K562 (cell line): ENCODE results near the gene ATP5MK. TPM values are rescaled to one million over a fixed set of nuclear protein-coding genes. Genes with fewer than 3 reads are reported as not detected.

Experiments
- ATAC-seq: fragments of 200-7000 bp; cut with Tn5 transposase; 3 replicates; pipeline ENCODE4 v1.9.1; 2020; ENCODE audit warnings: moderate library complexity
- BruUV-seq: library from RNA; stranded (reverse); fragments of 400-500 nt; replicated peaks from 2 replicates; lab custom pipeline; 2021; lab: Mats Ljungman, UMichigan
- CTCF ChIA-PET: fragments of 300-600 bp; formaldehyde crosslinking; extraction: SDS; loops from one replicate; lab custom pipeline; 2021; ENCODE audit warnings: low intra/inter-chr PET ratio; lab: Yijun Ruan, JAX
- POLR2A ChIA-PET: fragments of 300-600, 350-650 bp; sonication (Branson Sonifier 250); formaldehyde crosslinking; extraction: SDS; loops from one replicate; lab custom pipeline; 2021; ENCODE audit warnings: antibody characterized with exemption, inconsistent platforms; lab: Yijun Ruan, JAX
- DNase-seq, 4 experiments: peaks; one replicate each; pipeline versions ENCODE4 v3.0.0 to v3.0.0-alpha.2; 2011 to 2018; ENCODE audit warnings: low spot score in 3 of 4, mixed read lengths in 3 of 4; ENCODE audit errors: extremely low read depth in 1 of 4
- FAIRE-seq: peaks from 2 replicates; lab custom pipeline; 2011; peaks lifted over from hg19 to GRCh38; lab: Jason Lieb, UNC
- H2AFZ ChIP-seq: 2 replicates; pipeline ENCODE4 v1.6.0; 2011; ENCODE audit warnings: low read depth, low read length, control low read depth, inconsistent platforms
- H3K27ac ChIP-seq: fragments of 200-600 bp; 3 replicates; pipeline ENCODE4 v1.8.0; 2011; ENCODE audit warnings: low read depth, mild to moderate bottlenecking, control low read depth, inconsistent platforms, low read length, moderate library complexity, mixed read lengths; ENCODE audit errors: extremely low read depth
- H3K27me3 ChIP-seq, 2 experiments: fragments of 300-600 bp in 1 of 2; 2 replicates in 1 of 2; 3 replicates in 1 of 2; pipeline versions ENCODE4 v1.6.0 to v1.8.0; 2011; ENCODE audit warnings: inconsistent platforms in 2 of 2, low read length in 2 of 2, mild to moderate bottlenecking in 1 of 2, mixed read lengths in 1 of 2, moderate library complexity in 1 of 2; ENCODE audit not compliant: control insufficient read depth in 2 of 2, insufficient read depth in 2 of 2
- H3K36me3 ChIP-seq: fragments of 300-600 bp; 3 replicates; pipeline ENCODE4 v1.8.0; 2011; ENCODE audit warnings: mild to moderate bottlenecking, low read length, inconsistent platforms; ENCODE audit not compliant: control insufficient read depth, insufficient read depth
- H3K4me1 ChIP-seq, 2 experiments: fragments of 200-600 bp in 1 of 2; replicated peaks in 1 of 2; 2 replicates in 1 of 2; 3 replicates in 1 of 2; pipeline versions ENCODE4 v1.5.1 to v1.8.0; 2011; ENCODE audit warnings: inconsistent platforms in 2 of 2, low read length in 2 of 2, mild to moderate bottlenecking in 1 of 2, mixed read lengths in 1 of 2, moderate library complexity in 1 of 2; ENCODE audit not compliant: control insufficient read depth in 2 of 2, insufficient read depth in 2 of 2
- H3K4me2 ChIP-seq: 2 replicates; pipeline ENCODE4 v1.6.1; 2011; ENCODE audit warnings: low read length, control low read depth, inconsistent platforms, mixed read lengths; ENCODE audit not compliant: insufficient read depth
- H3K4me3 ChIP-seq: fragments of 200-600 bp; sonication (generic), shearing (Covaris generic); 2 replicates; pipeline ENCODE4 v1.5.1; 2016; ENCODE audit warnings: control low read depth, inconsistent platforms
- H3K79me2 ChIP-seq: fragments of 200-600 bp; 3 replicates; pipeline ENCODE4 v1.8.0; 2011; ENCODE audit warnings: low read length, inconsistent platforms; ENCODE audit not compliant: control insufficient read depth, insufficient read depth
- H3K9ac ChIP-seq, 2 experiments: 2 replicates each; pipeline versions ENCODE4 v1.6.0 to v1.6.1; 2011; ENCODE audit warnings: low read depth in 2 of 2, low read length in 2 of 2, control low read depth in 1 of 2, inconsistent platforms in 1 of 2, mild to moderate bottlenecking in 1 of 2, mixed read lengths in 1 of 2; ENCODE audit not compliant: insufficient read depth in 1 of 2
- H3K9me1 ChIP-seq: one replicate; pipeline ENCODE4 v1.6.0; 2011; ENCODE audit warnings: inconsistent platforms, mild to moderate bottlenecking, low read length, moderate library complexity; ENCODE audit not compliant: control insufficient read depth, insufficient read depth
- H3K9me3 ChIP-seq: replicated peaks from 2 replicates; pipeline ENCODE4 v1.5.1; 2011; ENCODE audit warnings: low read depth, low read length, inconsistent platforms; ENCODE audit not compliant: control insufficient read depth, insufficient read depth
- H4K20me1 ChIP-seq: replicated peaks from 2 replicates; pipeline ENCODE4 v1.6.1; 2011; ENCODE audit warnings: low read length, inconsistent platforms, mixed read lengths; ENCODE audit not compliant: control insufficient read depth, insufficient read depth
- CAMTA2 ChIP-seq: fragments of 250-450 bp; sonication (Bioruptor Pico); conservative IDR thresholded peaks from 2 replicates; pipeline ENCODE4 v1.5.1; 2022
- GTF2F1 ChIP-seq: IDR thresholded peaks from 2 replicates; pipeline ENCODE4 v1.6.1; 2011; ENCODE audit warnings: low read depth, low read length, improper control_type of control experiment
- SREBF1 ChIP-seq: fragments of 150-350 bp; IDR thresholded peaks from 2 replicates; pipeline ENCODE4 v1.6.1; 2014; ENCODE audit warnings: antibody characterized with exemption, low read depth, low read length, borderline replicate concordance
- THRAP3 ChIP-seq: fragments of 450-650 bp; IDR thresholded peaks from 2 replicates; pipeline ENCODE4 v1.6.1; 2016; ENCODE audit warnings: mild to moderate bottlenecking, inconsistent platforms, borderline replicate concordance
- U2AF1 ChIP-seq: fragments of 200-400 bp; formaldehyde crosslinking; optimal IDR thresholded peaks from 2 replicates; pipeline ENCODE3; 2017; ENCODE audit warnings: mild to moderate bottlenecking, low read depth, low read length, moderate library complexity
- WGBS: fragments of 100-300 bp; shearing (Covaris generic); methylation state at CpG from one replicate; pipeline ENCODE4 v1.1.6; 2016; ENCODE audit warnings: low coverage, mixed read lengths; ENCODE audit not compliant: insufficient coverage; ENCODE audit errors: missing lambda C conversion rate; 5-methylcytosine and 5-hydroxymethylcytosine counted together
- in situ Hi-C: fragments of 300-500 bp; cut with MboI; formaldehyde crosslinking; loops from 4 replicates; pipeline ENCODE4 v1.15.0; 2018; ENCODE audit warnings: inconsistent platforms, mixed read lengths
- intact Hi-C: fragments of 100-400 bp; cut with micrococcal nuclease; formaldehyde crosslinking; loops from 2 replicates; pipeline ENCODE4 v1.14.2; 2022
- polyA plus RNA-seq, 8 experiments: library from polyadenylated mRNA; depleted of rRNA in 4 of 8; stranded (reverse) in 5 of 8; unstranded in 3 of 8; fragments of >200 nt; fragmentation: Nextera tagmentation in 2 of 8; fragmentation: Illumina TruSeq in 1 of 8; extraction: Ambion mirVana in 2 of 8; extraction: Trizol in 1 of 8; gene quantifications; 2 replicates each; pipeline versions ENCODE4 v1.2.1 to v1.2.3, GENCODE V29; 2011 to 2014; ENCODE audit warnings: inconsistent platforms in 1 of 8, missing spikeins in 1 of 8
- total RNA-seq, 7 experiments: library from RNA; depleted of rRNA in 6 of 7; stranded (reverse); fragments of >200 nt in 6 of 7; fragmentation: Illumina TruSeq in 2 of 7; extraction: Trizol in 2 of 7; gene quantifications; 2 replicates each; pipeline versions ENCODE4 v1.2.1 to v1.2.3, GENCODE V29; 2011 to 2021; ENCODE audit warnings: low replicate concordance in 1 of 7
- TF ChIP-seq, protein P1 (sequence below), 3 experiments: IDR thresholded peaks in 2 of 3; conservative IDR thresholded peaks in 1 of 3; 2 replicates each; pipeline ENCODE4 v1.5.1; 2011 to 2012; ENCODE audit warnings: low read length in 3 of 3, mild to moderate bottlenecking in 3 of 3, control low read depth in 2 of 3, improper control_type of control experiment in 1 of 3, inconsistent platforms in 1 of 3, low read depth in 1 of 3, mixed read lengths in 1 of 3, moderate library complexity in 1 of 3; ENCODE audit not compliant: insufficient read depth in 2 of 3
- TF ChIP-seq, protein P2 (sequence below), 2 experiments: fragments of 450-650 bp; formaldehyde crosslinking in 1 of 2; IDR thresholded peaks; 2 replicates each; pipeline versions ENCODE4 v1.4.0 to v1.6.1; 2014 to 2020; ENCODE audit warnings: mild to moderate bottlenecking in 2 of 2, borderline replicate concordance in 1 of 2, low read depth in 1 of 2

ATP5MK gene
- total and polyA plus RNA-seq, 9 of the 15 experiments (the other 6 are each of a cell fraction or from before 2014, with no cell fraction given) = 182 to 1,810 (median 741) TPM

DNA sequence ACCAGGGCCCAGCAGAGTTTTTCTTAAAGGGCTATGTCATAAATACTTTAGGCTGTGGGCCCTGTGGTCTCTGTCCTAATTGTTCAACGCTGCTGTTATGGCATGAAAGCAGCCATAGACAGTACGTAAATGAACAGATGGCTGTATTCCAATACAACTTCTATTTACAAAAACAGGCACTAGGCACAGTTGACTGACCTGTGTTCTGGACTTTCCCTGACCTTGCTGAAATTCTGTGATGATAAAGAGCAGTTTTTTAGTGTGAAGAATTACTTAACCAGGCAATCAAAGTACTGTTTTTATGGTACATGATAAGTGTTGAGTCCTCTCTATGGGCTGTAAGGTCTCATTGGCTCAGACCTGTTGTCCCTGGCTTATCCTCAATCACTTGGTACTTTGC is 17.3 kb upstream of the ATP5MK start:
- BruUV-seq = no TSS peak
- no peaks in the 10 kb centered on the region for H3K27me3 ChIP-seq
- ChIA-PET POLR2A (interaction anchor here (0.9 kb wide), 1 partner anchor 19 kb away, joined by 3 read pairs; no protein-coding TSS in a partner anchor), CTCF (no interaction called here)
- no peak overlapping the region for H3K4me2 ChIP-seq
- no peak for DNase-seq
- no peaks in the 10 kb centered on the region for H4K20me1 ChIP-seq
- H3K9me1 ChIP-seq = no peaks in the 10 kb centered on the region
- H3K79me2 ChIP-seq = no peaks in the 10 kb centered on the region
- no peak for FAIRE-seq
- H3K4me1 ChIP-seq = no peaks in the 10 kb centered on the region
- WGBS = 98% methylated on average over 2 of the region's 2 CpGs
- H3K9ac ChIP-seq = no peak overlapping the region
- peaks cover 88% of the 10 kb centered on the region for H3K36me3 ChIP-seq
- H3K27ac ChIP-seq = no peak overlapping the region
- H3K4me3 ChIP-seq = no peak overlapping the region
- in situ Hi-C loops (loop anchor here (5.0 kb wide), 1 partner anchor 64 kb away; the partner anchor contains the start of gene CALHM3), intact Hi-C loops (loop anchor here (10.0 kb wide), 1 partner anchor 151 kb away; no protein-coding TSS in a partner anchor)
- ATAC-seq = no peak
- no peak overlapping the region for H2AFZ ChIP-seq
- H3K9me3 ChIP-seq = no peaks in the 10 kb centered on the region
- TF ChIP-seq SREBF1 (no peak), U2AF1 (no peak), CAMTA2 (CRISPR knock-in tag) (no peak), GTF2F1 (no peak), THRAP3 (no peak)
- TF ChIP-seq, protein P1, sequence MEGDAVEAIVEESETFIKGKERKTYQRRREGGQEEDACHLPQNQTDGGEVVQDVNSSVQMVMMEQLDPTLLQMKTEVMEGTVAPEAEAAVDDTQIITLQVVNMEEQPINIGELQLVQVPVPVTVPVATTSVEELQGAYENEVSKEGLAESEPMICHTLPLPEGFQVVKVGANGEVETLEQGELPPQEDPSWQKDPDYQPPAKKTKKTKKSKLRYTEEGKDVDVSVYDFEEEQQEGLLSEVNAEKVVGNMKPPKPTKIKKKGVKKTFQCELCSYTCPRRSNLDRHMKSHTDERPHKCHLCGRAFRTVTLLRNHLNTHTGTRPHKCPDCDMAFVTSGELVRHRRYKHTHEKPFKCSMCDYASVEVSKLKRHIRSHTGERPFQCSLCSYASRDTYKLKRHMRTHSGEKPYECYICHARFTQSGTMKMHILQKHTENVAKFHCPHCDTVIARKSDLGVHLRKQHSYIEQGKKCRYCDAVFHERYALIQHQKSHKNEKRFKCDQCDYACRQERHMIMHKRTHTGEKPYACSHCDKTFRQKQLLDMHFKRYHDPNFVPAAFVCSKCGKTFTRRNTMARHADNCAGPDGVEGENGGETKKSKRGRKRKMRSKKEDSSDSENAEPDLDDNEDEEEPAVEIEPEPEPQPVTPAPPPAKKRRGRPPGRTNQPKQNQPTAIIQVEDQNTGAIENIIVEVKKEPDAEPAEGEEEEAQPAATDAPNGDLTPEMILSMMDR (IDR thresholded peaks at IDR 0.05 in 2 of 3, conservative IDR thresholded peaks at IDR 0.05 in 1 of 3; ENCODE audit: insufficient read depth in 2 of 3, low read depth in 1 of 3, low read length in 3 of 3) = no peak
- TF ChIP-seq, protein P2, sequence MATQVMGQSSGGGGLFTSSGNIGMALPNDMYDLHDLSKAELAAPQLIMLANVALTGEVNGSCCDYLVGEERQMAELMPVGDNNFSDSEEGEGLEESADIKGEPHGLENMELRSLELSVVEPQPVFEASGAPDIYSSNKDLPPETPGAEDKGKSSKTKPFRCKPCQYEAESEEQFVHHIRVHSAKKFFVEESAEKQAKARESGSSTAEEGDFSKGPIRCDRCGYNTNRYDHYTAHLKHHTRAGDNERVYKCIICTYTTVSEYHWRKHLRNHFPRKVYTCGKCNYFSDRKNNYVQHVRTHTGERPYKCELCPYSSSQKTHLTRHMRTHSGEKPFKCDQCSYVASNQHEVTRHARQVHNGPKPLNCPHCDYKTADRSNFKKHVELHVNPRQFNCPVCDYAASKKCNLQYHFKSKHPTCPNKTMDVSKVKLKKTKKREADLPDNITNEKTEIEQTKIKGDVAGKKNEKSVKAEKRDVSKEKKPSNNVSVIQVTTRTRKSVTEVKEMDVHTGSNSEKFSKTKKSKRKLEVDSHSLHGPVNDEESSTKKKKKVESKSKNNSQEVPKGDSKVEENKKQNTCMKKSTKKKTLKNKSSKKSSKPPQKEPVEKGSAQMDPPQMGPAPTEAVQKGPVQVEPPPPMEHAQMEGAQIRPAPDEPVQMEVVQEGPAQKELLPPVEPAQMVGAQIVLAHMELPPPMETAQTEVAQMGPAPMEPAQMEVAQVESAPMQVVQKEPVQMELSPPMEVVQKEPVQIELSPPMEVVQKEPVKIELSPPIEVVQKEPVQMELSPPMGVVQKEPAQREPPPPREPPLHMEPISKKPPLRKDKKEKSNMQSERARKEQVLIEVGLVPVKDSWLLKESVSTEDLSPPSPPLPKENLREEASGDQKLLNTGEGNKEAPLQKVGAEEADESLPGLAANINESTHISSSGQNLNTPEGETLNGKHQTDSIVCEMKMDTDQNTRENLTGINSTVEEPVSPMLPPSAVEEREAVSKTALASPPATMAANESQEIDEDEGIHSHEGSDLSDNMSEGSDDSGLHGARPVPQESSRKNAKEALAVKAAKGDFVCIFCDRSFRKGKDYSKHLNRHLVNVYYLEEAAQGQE (IDR thresholded peaks at IDR 0.05; ENCODE audit: borderline replicate concordance) = no peak
- TF ChIP-seq, protein P2 (CRISPR knock-in tag; IDR thresholded peaks at IDR 0.05; ENCODE audit: low read depth) = no peak
